Stomach (tissue), 4 donors: ENCODE results near the gene BTBD9.

Experiments
- POLR2A ChIP-seq, 4 donors: fragments of 450-650 bp; IDR thresholded peaks; one replicate each; pipeline ENCODE4 v1.6.1; 2016; ENCODE audit warnings: antibody characterized with exemption in 4 of 4, control low read depth in 2 of 4, mild to moderate bottlenecking in 1 of 4, moderate library complexity in 1 of 4
- POLR2AphosphoS5 ChIP-seq, 3 donors: sonication (generic); formaldehyde crosslinking; IDR thresholded peaks; one replicate each; pipeline ENCODE4 v1.6.1; 2016; ENCODE audit warnings: antibody characterized with exemption in 3 of 3
- TF ChIP-seq, protein P1 (sequence below), 7 experiments: fragments of 450-650 bp in 4 of 7; fragments of 200-600 bp in 3 of 7; sonication (generic) in 3 of 7; IDR thresholded peaks; one replicate each; pipeline ENCODE4 v1.5.1; 2016 to 2019; ENCODE audit warnings: antibody characterized with exemption in 7 of 7, control low read depth in 2 of 7, mild to moderate bottlenecking in 1 of 7

DNA sequence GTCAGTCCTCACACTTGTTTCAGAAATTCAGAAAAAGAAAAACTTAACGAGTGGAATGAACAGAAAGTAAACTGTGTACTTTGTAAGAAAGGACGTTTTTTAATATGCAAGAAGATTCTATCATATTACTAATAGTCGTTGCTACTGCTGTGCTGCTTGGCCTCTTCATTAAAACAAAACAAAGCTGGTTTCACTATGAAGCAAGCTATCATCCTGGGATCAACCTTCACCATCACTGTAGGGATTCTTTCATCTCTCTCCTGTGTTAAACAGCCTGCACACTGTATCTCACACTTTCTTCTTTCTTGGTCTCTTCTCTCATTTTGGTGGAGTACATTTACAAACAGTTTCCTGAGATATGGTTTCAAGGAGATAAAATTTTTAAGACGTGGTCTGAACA lies 284.2 kb downstream of the BTBD9 start:
- TF ChIP-seq POLR2A (IDR thresholded peaks at IDR 0.05) (no peak), POLR2AphosphoS5 (IDR thresholded peaks at IDR 0.05) (no peak)
- TF ChIP-seq, protein P1, sequence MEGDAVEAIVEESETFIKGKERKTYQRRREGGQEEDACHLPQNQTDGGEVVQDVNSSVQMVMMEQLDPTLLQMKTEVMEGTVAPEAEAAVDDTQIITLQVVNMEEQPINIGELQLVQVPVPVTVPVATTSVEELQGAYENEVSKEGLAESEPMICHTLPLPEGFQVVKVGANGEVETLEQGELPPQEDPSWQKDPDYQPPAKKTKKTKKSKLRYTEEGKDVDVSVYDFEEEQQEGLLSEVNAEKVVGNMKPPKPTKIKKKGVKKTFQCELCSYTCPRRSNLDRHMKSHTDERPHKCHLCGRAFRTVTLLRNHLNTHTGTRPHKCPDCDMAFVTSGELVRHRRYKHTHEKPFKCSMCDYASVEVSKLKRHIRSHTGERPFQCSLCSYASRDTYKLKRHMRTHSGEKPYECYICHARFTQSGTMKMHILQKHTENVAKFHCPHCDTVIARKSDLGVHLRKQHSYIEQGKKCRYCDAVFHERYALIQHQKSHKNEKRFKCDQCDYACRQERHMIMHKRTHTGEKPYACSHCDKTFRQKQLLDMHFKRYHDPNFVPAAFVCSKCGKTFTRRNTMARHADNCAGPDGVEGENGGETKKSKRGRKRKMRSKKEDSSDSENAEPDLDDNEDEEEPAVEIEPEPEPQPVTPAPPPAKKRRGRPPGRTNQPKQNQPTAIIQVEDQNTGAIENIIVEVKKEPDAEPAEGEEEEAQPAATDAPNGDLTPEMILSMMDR (IDR thresholded peaks at IDR 0.05) = no peak
